ENCODE data around the gene DNASE1.

Gene DNASE1

DNA sequence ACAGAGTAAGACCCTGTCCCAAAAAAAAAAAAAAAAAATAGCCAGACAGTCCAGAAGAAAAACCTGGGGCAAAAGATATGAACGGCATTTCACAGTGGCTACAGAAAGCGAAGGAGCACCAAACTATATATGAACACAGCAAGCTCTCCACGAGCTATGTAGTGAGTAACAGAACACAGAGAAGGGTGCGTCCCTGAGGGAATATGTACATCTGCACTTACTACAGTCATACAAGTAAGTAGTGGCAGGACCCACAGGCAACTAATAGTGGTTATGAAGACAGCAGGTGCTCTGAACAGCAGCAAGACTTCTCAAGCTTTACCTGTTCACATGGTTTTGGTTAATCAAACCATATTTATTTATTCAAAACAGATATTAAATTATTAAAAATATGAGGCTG is 47.0 kb downstream of the DNASE1 start:
- DNase-seq, result no peak

DNA sequence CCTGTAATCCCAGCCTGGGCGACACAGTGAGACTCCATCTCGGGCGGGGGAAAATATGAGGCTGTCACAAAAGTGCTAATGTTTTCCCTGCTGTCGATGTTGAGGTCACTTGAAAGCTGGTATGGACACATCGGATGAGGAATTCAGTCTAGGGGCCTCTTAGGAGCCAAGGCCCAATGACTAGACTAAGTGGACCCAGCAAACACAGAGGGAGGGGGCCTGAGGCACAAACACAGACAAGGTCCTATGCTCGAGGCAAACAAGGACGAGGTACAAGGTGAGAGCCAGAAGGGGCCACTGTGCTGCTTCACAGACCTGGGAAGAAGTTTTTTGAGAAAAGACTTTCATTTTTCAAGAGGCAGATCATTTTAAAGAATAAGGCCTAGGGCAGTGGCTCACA is 47.6 kb downstream of the DNASE1 start:
- no peak for DNase-seq

DNA sequence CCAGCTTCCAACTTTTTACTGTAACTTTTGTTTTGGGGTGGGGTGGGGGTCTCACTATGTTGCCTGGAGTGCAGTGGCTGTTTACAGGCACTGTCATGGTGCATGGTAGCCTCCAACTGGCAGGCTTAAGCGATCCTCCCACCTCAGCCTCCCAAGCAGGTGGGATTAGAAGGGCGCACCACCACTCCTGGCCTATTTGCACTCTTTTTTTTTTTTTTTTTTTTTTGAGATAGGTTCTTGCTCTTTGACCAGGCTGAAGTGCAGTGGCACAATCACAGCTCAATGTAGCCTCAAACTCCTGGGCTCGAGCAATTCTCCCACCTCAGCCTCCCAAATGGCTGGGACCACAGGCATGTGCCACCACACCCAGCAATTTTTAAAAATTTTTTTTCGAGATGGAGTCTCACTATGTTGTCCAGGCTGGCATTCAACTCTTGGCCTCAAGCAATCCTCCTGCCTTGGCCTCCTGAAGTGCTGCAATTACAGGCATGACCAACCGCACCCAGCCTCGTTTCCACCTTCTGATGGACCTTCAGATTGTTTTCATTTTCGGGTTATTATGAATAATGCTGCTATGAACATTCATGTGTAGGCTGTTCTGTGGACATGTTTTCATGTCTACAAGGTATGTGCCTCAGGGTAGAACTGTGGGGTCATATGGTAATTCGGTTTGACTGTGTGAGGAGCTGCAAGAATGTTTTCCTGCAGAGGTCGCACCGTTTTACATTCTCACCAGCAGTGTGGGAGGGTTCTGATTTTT is 51.9 kb downstream of the DNASE1 start:
- no peak for DNase-seq

All from EL (cell line).